ENCODE measurements around the gene TOPBP1. TPM values are rescaled to one million over a fixed set of nuclear protein-coding genes. Genes with fewer than 3 reads are reported as not detected.
A peak's percentile ranks its signal among the peaks of the same experiment; 100 is the strongest.

Gene TOPBP1
- total and polyA plus RNA-seq, 9 of the 15 experiments (the other 6 are each of a cell fraction or from before 2014, with no cell fraction given) = 16.6 to 77.6 (median 58.2) TPM

- TF ChIP-seq MTA3 (IDR thresholded peaks at IDR 0.05; ENCODE audit: borderline replicate concordance) = 0 out of 2 replicates have a peak, but pooled peaks have one; percentile 12
- peak in 1 of 2 experiments; percentile 97; a peak in 2 of 4 replicates for TF ChIP-seq NONO (IDR thresholded peaks at IDR 0.05; ENCODE audit: low read depth in 2 of 2, low read length in 1 of 2)
- TF ChIP-seq HCFC1 (IDR thresholded peaks at IDR 0.05; ENCODE audit: low read depth, low read length) = peak; percentile 23
- TF ChIP-seq TEAD1 (CRISPR knock-in tag; IDR thresholded peaks at IDR 0.05) = no peak
- TF ChIP-seq TAF15 (IDR thresholded peaks at IDR 0.05; ENCODE audit: low read depth, low read length) = no peak
- TF ChIP-seq DMBX1 (CRISPR knock-in tag; IDR thresholded peaks at IDR 0.05; ENCODE audit: borderline replicate concordance) = no peak
- TF ChIP-seq MXD1 (CRISPR knock-in tag; IDR thresholded peaks at IDR 0.05; ENCODE audit: borderline replicate concordance, poor library complexity, severe bottlenecking) = no peak
- no peak for TF ChIP-seq NELFE (IDR thresholded peaks at IDR 0.05; ENCODE audit: insufficient read depth, insufficient read length)
- peak; percentile 13; the same call in 1 of the 2 replicates for TF ChIP-seq MAX (CRISPR knock-in tag; IDR thresholded peaks at IDR 0.05)
- TF ChIP-seq CCNT2 (IDR thresholded peaks at IDR 0.05; ENCODE audit: borderline replicate concordance, extremely low read depth, insufficient read length, low read depth, low read length) = no peak
- TF ChIP-seq USF1 (CRISPR knock-in tag; IDR thresholded peaks at IDR 0.05) = no peak
- no peak for TF ChIP-seq TFE3 (CRISPR knock-in tag; IDR thresholded peaks at IDR 0.05)
- no peak for TF ChIP-seq POU5F1 (IDR thresholded peaks at IDR 0.05; ENCODE audit: borderline replicate concordance, low read depth, low read length, partially characterized antibody)
- TF ChIP-seq PHF20 (IDR thresholded peaks at IDR 0.05; ENCODE audit: partially characterized antibody) = no peak
- peak; percentile 71; the same call in 1 of the 2 replicates for TF ChIP-seq SAFB (IDR thresholded peaks at IDR 0.05; ENCODE audit: borderline replicate concordance, low read depth, low read length)
- TF ChIP-seq ZNF507 (tag; conservative IDR thresholded peaks at IDR 0.05) = no peak
- no peak for TF ChIP-seq TAF9B (IDR thresholded peaks at IDR 0.05; ENCODE audit: partially characterized antibody)
- no peak for TF ChIP-seq ETS1 (conservative IDR thresholded peaks at IDR 0.05; ENCODE audit: control insufficient read depth, low read depth, low read length)
- TF ChIP-seq NFE2L1 (tag; IDR thresholded peaks at IDR 0.05; ENCODE audit: borderline replicate concordance, low read depth) = no peak
These were observed 88.0 kb downstream of the TOPBP1 start, which contains the start of gene CDV3 (continued) for GRCh38 chr3:133573629-133574194.
